Measurements from ENCODE around the gene EHBP1.

GRCh38 chr2:62868947-62869346, 163.4 kb downstream of the EHBP1 start:
- no peak for TF ChIP-seq CTCF (IDR thresholded peaks at IDR 0.05; ENCODE audit: extremely low read depth in 1 of 2, insufficient read depth in 1 of 2, low read depth in 1 of 2, low read length in 2 of 2)
- no peak for TF ChIP-seq POLR2A (IDR thresholded peaks at IDR 0.05; ENCODE audit: low read depth, low read length)
- no peak for TF ChIP-seq MAX (IDR thresholded peaks at IDR 0.05; ENCODE audit: insufficient read depth, insufficient read length)
- no peak for TF ChIP-seq POLR2AphosphoS5 (IDR thresholded peaks at IDR 0.05; ENCODE audit: insufficient read depth, low read depth, low read length)
- no peak for TF ChIP-seq JUN (IDR thresholded peaks at IDR 0.05; ENCODE audit: borderline replicate concordance, insufficient read depth, insufficient read length, low read depth)
- TF ChIP-seq GATA2 (IDR thresholded peaks at IDR 0.05; ENCODE audit: insufficient read depth, insufficient read length, low read depth, low read length): no peak
